HuH-7 (cell line): Measurements from ENCODE around the gene DHRS7B.
A peak's percentile ranks its signal among the peaks of the same experiment; 100 is the strongest.
"Not testable (repeated sequence)": the region's sequence is repeated elsewhere in the genome, so short reads cannot be mapped to it uniquely, and the experiment has no call there.

Source experiments
- DNase-seq: peaks from one replicate; pipeline ENCODE4 v3.0.0; 2011; ENCODE audit warnings: low spot score

DHRS7B gene

DNA sequence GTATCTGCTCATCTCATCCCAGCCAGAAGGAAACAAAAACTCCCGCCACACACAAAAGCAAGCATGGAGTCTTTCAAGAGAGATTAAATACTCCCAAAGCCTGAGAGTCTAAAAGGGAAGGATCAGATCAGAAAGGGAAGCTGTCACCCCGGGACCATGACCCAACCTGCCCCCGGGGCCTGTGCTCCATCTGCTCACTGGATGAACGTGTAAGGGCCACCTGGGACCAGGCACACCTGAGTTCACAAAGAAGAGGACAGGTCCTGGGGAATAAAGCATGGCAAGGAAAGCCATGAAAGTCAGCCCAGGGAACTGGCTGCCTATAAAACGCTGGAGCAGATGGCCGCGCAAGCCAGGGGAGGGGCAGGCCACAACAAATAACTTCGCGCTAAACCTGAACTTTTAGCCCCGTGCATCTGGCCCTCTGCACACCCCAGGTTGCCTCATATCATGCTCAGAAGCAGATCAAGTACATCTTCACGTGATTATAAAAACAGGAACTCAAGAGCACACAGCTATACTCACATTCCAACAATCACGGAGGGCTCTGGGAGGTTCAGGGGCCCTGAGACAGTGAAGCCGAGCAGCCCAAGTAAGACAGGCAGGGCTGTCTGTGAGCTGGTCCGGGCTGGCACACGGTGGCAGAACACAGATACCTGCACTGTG is 83.8 kb downstream of the DHRS7B start:
- no peak for DNase-seq

DNA sequence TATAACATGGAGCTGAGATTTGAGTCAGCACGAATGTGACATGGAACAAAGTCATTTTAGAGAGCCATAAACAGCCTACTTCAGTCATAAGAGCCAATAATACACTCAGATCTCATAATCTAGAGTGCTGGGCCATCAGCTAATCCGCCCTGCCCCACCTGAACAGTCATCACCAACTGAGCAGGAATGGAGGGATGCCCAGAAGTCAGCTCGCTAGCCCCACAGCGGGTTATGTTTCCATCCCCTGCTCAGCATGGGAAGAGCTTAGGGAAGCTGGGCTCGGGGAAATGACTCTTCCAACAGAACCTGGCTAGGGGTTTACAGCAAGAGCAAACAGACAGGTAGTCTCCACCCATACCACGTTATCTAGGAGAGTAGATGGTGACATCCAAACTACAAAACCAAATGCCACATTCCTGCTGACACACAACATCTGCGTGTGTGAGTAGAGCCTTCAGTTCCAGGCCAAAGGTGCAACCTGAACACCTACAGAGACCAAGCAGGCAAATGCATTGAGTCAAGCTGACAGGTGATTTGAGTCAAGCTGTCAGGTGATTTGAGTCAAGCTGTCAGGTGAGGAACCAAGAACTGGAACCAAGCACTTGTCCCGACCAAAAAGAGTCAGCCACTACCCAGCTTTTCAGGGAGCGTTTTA is 85.2 kb downstream of the DHRS7B start:
- no peak for DNase-seq

DNA sequence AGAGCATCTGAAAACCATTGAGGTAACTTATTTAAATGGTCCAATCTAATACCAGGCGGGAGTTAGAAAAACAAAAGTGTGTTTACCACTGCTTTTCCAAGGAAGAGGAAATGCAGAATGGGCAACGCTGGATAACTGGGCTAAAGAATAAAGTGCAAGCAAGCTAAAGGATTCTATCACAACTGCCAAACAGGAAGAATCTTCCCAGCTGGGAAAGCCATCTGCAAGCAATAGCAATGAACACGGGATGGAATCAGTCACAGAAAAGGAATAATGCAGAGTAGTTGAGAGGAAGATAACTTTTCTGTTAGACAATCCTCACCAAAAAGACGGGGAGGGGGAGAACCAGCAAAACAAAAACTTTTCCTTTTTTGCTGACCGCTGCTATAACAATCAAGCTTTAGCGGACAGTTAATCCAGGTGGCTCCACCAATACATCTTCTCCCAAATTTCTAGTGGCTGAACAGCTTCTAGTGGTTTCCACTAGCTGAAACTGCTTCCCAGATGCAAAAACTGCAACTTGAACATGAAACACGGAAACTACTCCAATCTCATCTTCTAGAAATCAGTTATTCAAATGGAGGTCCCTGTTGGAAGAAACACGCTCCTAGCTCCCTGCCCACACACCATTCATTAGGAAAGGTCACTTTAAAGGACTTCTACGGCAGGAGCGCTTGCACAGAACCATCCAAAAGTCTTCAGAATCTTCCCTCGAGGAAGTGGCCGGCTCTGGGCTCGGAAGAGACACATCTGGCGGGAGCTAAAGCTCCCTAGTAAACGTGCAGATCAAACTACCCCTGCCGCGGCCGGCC is 86.3 kb downstream of the DHRS7B start:
- DNase-seq: no peak

DNA sequence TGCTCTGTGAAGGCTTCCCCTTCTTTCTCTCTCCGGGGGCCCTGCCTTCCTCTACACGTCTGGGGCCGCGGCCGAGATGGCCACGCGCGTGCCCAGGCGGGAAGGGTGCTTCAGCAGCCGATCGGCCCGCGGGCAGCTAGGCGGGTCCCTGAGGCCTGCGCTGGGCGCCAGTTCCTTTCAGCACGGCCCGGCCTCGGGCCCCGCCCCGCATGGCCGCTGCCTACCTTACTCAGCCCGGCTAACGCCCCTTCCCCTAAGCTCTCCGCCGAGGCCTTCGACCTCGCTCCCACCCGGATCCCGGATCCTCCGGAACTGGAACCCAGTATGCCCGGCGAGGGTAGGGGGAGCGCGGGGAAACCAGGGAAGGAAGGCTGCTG is 86.9 kb downstream of the DHRS7B start:
- DNase-seq: no peak

DNA sequence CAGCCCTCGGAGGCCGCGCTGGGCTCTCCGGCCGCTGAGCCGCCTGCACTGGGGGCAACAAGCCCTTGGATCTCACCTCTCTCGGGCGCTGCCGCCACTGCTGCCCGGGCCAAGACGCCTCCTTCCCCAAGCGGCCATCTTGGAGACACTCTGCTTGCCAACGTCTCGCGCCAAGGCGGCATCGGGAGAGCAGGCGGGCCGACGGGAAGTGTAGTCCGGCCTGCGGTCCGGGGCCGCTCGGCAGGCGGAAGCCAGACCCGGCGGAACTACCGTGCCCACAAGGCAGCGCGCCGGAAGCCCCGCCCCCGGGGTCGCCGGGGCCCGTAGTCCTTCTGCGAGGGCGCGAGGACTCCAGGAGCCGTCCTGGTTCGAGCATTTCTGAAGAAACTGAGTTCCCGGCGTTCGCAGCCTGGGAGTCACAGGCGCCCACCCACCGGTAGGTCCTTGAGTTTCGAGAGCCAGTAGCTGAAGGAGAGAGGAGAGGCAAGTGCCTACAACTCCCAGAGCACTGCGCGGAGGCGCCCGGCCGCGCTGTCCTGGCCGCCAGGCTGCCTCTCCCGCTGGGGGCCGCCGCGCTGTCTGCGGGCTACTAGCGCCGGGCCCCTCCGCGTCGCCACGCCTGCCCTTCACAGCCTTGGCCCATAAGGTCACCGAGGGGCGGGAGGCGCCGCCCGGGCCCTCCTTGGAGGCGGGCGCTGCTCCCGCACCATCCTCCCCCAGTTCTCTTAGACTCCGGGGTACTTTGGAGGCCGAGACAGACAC is 87.4 kb downstream of the DHRS7B start, which contains the start of gene TMEM11:
TMEM11 (minus strand) TSS at position 147 of the 762 bp plus-strand sequence; CDS start at position 138, 9 bp downstream.
- DNase-seq: peak; percentile 84

DNA sequence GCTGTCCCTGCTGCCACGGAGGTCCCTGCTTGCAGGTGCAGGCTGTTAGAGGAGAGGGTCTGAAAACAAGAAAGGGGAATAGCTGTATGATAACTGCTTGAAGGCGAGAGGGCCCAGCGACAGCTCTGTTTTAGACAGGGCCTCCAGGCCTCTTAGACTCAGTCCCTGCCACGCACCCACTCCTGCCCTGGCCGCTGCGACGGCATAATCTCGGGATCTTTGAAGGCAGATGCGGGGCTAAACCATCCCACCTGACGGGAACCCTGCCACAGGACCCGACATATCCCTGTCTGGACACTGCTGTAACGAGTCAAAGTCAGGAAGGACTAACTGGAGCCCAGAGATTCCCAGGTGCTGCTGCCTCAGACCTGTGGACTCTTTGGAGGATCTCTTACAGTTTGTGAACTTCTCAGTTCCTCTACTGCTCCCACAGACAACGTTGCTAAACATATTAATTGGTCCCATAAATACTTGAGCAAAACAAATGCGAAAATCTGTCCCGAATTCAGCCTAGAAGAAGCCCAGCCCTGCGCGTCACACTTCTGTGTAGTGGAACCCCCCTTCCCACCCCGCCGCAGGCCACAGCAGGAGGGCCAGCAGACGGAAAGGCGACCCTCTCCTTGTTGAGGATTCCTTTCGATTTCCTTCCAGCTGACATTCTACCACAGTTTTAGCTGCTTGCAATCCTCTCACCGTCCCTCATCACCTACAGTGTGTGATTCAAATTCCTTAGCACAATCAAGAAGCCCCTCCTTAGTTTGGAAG is 88.2 kb downstream of the DHRS7B start:
- no peak for DNase-seq

DNA sequence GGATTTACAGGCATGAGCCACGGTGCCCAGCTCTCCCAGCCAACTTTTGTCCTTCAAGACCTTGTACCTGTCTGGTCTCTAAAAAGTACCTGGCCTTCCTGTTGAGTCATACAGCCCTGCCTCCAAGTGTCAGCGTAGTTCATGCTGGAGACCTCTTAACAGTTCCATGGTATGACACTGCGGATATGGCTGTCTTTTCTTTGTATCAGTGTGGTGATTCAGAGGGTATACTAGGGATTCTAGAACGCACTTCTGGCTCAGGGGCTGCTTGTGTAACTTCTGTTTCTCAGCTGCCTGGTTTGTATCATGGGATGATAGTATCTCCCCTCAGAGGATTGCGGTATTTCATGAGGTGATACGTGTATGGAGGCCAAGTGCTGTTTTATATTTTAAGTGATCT is 89.2 kb downstream of the DHRS7B start:
- DNase-seq: no peak

DNA sequence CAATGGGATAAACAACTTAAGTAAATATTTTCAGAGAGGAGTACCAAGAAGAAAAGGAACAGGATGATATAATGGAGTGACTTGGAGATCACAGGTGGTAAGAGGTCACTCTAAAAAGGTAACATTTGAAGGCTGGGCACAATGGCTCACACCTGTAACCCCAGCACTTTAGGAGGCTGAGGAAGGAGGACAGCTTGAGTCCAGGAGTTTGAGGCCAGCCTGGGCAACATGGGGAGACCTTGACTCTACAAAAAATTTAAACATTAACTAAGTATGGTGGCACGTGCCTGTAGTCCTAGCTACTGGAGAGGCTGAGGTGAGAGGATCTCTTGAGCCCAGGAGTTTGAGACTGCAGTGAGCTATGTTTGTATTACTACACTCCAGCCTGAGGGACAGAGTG is 90.6 kb downstream of the DHRS7B start:
- no peak for DNase-seq

DNA sequence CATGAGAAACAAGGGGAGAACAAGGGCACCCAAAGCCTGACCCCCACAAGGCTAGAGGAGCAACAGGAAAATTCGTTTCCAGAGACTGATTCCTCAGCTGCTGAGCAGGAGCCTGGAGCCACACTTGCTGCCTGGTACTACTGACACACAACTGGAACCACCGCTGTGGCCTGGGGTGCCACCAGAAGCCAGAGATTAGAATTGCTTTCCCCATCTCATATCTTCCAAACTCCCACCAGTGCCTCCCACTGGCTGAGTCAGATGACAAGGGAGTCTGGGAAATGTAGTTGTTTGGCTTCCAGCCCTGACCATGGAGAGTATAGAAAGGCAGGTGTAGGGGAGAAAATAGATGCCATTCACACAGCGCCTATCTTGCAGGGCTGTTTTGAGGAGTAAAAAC is 91.3 kb downstream of the DHRS7B start:
- DNase-seq: no peak

DNA sequence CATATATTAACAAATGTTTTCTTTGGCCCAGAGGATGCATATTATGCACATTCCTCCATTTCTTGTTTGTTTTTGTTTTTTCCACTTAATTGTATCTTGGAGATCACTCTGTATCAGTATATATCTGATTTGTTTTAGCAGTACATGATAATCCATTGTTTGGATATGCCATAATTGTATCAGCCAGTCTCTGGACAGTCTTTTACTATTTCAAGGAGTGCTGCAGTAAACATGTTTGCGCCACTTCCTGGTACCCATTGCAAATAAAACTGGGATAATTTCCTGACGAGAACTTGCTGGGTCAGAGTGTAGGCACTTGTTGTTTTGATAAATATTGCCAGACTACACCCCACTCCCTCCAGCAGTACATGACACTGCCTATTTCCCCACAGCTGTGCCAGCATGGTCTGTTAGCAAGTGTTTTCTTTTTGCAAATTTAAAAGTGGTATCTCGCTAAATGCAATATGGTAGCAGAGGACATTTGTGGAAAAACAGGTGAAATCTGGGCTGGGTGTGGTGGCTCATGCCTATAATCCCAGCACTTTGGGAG is 92.1 kb downstream of the DHRS7B start:
- no peak for DNase-seq

DNA sequence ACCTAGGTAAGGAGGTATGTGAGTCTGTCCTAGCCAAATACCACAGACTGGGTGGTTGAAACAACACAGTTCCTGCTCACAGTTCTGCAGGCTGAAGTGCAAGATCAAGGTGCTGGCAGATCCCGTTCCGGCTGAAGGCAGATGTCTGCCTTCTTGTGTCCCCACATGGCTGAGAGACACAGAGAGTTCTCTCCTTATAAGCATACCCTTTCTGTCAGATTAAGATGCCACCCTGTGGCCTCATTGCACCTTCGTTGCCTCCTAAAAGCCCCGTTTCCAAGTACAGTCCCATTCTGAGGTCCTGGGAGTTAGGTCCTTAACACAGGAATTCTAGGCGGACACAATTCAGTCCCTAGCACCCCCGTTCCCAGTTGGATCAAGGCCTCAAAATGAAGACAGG is 96.3 kb downstream of the DHRS7B start:
- DNase-seq: no peak

DNA sequence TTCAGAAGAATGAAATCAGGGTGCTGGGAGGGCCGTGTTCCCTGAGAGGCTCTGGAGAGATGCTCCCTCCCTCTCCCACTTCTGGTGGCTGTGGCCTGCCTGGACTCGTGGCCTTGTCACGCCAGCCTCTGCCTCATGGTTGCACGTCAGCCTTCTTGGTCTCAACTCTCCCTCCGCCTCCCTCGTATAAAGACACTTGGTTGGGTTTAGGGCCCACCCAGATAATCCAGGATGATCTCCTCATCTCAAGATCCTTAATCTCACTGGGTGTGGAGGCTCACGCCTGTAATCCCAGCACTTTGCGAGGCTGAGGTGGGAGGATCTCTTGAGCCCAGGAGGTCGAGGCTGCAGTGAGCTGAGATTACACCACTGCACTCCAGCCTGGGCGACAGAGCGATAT is 100.5 kb downstream of the DHRS7B start:
- not testable (repeated sequence) for DNase-seq

DNA sequence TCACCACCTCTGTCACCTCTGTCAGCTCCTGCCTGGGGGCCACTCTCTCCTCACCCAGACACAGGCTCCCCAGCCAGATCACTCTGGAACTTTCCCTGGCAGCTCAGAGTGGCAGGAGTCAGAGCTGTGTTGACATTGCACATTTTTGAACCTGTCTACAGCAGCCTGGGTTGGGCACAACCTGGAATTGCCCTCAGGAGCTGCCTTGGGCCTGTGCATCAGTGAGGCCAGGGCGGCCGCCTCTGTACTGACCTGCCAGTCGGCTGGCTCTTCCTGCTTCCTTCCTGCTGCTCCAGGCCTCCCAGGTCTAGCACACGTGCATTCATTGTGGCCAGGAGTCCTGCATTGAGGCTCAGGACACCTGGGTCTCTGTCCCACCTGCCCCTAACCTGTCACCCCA is 101.3 kb downstream of the DHRS7B start:
- no peak for DNase-seq

DNA sequence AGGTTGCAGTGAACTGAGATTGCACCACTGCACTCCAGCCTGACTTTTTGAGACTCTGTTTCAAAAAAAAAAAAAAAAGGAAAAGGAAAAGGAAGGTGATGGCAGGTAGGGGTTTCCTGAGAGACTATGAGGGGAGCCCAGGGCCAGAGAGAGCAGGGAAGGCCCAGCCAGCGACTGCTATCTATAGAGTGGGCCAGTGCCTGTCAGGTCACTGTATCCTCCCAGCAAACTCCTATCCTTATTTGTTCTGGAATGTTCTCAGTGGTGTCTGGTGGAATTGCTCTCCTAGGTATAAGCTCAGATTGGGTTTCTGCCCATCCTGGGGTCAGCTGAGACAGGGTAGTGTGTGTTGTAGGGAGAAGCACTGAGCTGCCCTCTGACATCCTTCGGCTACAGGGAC is 102.1 kb downstream of the DHRS7B start:
- no peak for DNase-seq

DNA sequence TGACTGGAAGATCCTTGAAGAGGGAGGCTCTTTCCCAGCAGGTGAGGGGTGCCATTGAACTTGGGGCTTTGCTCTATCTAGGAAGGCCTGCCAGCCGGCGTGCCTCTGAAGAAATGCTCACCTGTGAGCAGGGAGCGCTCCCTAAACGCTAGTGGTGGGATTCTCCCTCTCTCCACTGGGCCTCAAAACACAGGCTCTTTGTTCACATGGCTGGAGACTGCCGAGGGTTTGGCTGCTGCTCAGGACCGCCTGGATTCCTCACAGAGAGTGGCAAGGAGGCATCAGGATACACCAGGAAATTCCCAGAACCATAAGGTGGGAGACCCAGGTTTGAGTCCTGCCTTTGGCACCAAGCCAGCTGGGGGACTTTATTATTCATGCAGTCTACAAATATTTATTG is 104.8 kb downstream of the DHRS7B start:
- no peak for DNase-seq

DNA sequence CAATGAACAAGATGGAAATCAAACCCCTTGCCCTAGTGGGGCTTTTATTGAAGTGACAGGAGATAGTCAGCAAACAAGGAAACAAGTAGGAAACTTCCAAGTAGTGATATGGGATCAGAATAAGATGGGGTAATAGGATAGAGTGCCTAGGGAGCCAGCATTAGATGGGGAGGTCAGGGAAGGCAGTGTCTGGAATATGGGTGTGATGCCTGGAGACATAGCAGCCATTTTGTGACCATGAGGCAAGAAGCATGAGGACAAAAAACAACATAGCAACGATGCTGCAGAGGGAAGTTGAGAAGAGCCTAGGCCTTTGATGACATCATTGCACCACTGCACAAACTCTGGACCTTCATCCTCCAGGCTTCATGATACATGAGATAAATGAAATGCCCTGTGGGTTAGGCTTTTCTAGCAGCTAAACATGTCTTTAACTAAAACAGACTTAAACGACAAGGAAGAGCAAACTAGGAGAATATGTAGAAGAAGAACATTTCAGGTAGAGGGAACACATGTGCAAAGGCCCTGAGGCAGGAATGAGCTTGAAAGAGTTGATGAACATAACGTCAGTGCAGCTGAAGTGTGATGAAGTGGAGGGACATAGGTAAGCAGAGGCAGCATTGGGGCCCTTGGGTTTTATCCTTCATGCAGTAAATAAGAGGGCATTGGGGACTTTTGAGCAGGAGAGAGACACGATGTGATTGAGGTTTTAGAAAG is 105.4 kb downstream of the DHRS7B start:
- no peak for DNase-seq

DNA sequence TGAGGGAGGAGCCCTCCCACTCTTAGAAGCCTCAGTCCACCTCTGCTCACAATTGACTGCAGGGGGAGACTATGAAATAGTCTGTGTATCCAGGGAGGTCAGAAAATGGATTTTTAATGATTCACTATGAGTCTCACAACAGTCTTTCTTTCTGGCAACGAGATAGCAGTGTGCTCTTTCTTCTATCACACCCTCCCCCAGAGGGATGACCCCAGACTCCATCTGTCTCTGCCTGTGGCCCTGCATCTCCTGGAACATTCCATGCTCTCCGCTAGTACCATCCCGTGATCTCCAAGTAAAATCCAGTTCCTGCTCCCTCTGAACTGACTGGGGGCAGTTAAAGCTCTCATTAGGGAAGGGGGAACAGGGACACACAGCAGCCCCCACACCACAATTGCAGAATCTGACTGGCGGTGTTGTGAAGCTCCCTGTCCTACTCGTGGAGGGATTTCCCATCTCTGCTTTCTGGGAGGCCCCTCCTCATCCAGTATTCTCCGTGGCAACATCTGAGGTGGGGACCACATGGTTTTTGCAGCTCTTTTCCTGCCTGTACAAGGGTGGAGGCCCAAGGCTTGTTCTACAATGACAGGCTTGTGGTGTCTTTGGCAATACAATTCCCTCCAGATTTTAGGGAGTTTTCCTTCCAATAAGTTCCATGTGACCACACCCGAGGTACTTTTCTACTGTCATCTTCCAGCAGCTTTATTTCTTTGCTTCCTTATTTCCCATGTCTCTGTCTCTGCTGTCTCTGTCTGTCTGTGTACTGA is 107.0 kb downstream of the DHRS7B start:
- no peak for DNase-seq

DNA sequence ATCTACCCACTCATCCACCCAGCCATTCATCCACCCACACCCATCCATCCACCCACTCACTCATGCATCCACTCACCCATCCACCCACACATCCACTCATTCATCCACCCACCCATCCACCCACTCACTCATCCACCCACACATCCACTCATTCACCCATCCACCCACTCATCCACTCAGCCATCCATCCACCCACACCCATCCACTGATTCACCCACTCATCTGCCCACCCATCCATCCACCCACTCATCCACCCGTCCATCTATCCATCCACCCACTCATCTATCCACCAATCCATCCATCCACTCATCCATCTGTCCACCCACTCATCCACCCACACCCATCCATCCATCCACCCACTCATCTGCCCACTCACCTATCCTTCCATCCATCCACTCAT is 109.2 kb downstream of the DHRS7B start:
- no peak for DNase-seq

DNA sequence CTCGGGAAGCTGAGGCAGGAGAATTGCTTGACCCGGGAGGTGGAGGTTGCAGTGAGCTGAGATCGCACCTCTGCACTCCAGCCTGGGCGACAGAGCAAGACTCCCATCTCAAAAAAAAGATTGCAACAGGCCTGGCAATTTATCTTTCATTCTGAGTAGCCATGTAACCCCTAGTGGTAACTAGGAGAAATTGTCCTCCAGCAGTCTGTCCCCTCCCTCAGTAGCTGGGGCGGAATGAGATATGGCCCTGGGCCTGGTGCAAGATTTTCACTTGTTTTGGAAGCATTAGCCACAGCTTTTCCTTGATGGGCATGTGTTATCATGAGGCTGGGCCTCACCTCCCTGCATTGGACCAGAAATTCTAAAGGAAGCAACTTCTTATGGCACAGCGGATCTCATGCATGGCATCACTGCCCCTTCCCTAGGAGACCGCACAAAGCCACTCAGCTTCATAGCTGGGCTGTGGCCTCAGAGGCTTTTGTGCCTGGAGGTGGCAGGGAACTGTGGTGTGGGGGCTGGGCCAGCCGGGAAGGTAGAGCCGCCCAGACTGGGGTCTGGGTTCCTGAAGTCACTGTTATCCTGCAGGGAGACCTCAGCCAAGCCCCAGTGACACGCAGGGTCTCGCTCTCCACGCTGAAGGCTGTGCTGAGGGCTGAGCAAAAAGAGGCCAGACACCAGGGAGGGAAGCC is 113.1 kb downstream of the DHRS7B start:
- DNase-seq: peak; percentile 66
